AG09309 (cell line): ENCODE data around the gene LMAN2.

ENCODE experiments used
- DNase-seq: peaks from one replicate; pipeline ENCODE4 v3.0.0-alpha.2; 2010; ENCODE audit warnings: low read depth
- H3K4me3 ChIP-seq: 2 replicates; pipeline ENCODE4 v1.5.1; 2011; ENCODE audit warnings: mild to moderate bottlenecking, low read depth, low read length, moderate library complexity; ENCODE audit not compliant: control insufficient read depth
- CTCF ChIP-seq: IDR thresholded peaks from 2 replicates; pipeline ENCODE4 v1.5.1; 2011; ENCODE audit warnings: mild to moderate bottlenecking, low read depth, low read length, inconsistent platforms; ENCODE audit not compliant: insufficient read depth, control insufficient read depth; ENCODE audit errors: missing control alignments

The LMAN2 gene

GRCh38 chr5:177295924-177296323, 55.5 kb downstream of the LMAN2 start:
- no peak for TF ChIP-seq CTCF
- DNase-seq = no peak
- H3K4me3 ChIP-seq = no peak overlapping the region

GRCh38 chr5:177294632-177295031, 56.8 kb downstream of the LMAN2 start:
- no peak overlapping the region for H3K4me3 ChIP-seq
- DNase-seq = no peak
- no peak for TF ChIP-seq CTCF

- TF ChIP-seq CTCF = no peak
- no peak for DNase-seq
Observed at GRCh38 chr5:177293819-177294581, 57.5 kb downstream of the LMAN2 start.

GRCh38 chr5:177291735-177292134, 59.7 kb downstream of the LMAN2 start:
- no peak for DNase-seq
- no peak overlapping the region for H3K4me3 ChIP-seq
- TF ChIP-seq CTCF = no peak

More at GRCh38 chr5:177293819-177294581, 57.5 kb downstream of the LMAN2 start:
- H3K4me3 ChIP-seq = no peak overlapping the region

DNA sequence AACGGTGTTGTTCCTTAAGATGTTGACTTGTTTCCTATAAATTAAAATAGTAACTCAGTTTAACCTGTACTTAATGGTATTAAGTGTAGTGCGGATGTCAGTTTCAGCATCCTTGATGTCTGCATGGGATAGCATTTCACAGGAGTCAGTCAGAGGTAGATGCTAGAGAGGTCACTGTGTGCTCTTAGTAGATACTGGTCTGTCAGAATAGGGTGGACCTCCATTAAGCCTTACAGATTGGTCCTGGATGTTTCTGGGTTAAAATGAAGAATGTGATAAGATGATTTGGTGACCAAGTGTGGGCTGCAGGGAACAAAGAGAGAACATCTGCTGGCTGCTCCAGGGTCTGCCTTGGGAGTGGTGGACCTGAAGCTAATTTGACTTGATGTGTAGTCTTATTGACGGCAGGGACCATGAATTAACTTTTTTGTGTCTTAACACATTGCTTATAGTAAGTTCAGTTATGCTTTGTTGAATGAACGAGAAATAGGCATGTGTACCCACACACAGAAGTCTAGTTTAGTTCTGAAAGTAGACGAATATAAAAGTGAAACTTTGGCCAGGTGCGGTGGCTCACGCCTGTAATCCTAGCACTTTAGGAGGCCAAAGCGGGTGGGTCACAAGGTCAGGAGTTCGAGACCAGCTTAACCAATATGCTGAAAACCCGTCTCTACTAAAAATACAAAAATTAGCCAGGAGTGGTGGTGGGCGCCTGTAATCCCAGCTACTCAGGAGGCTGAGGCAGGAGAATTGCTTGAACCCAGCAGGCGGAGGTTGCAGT, 60.5 kb downstream of the LMAN2 start:
- TF ChIP-seq CTCF = no peak
- no peak for DNase-seq
- no peak overlapping the region for H3K4me3 ChIP-seq

- H3K4me3 ChIP-seq = no peak overlapping the region
- DNase-seq = no peak
- no peak for TF ChIP-seq CTCF
Observed at GRCh38 chr5:177288191-177288590, 63.3 kb downstream of the LMAN2 start.
